ENCODE results near the gene RFX3.

RFX3 gene

DNA sequence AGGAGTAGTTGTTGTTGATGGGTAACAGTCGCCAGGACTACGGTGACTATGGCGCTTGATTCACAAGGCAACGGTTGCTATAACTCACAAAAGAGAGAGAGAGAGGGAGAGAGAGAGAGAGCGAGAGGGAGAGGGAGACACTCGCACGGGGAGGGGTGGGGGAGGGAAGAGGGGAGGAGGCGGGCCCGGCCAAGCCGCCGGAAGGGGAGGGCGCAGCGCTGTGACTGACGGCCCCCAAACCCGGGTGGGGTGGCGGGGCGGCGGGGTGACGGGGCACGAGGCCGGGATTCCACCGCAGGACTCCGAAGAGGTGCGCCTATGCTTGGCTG is at the start of gene RFX3:
RFX3 (minus strand) TSS at position 166 of the 329 bp plus-strand sequence. CDS start 130,413 bp downstream, outside the sequence.
- peak; percentile 49 for DNase-seq

DNA sequence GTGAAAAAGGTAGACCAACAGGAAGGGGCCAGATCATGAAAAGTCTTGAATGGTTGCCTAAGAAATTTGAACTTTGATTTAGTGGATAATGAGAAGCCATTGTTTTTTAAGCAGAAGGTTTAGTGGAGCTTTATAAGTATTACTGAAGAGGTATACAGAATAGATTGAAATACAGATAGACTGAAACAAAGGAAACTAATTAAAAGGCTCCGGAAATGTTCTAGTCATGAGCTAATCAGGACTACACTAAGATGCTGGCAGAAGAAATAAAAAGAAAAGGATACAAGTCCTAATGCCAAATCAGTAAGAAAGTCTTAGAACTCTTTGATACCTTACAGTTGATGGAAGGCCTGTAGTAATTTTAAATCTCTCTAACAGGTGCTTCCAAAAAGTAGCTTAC is 45.7 kb upstream of the RFX3 start:
- DNase-seq: no peak

DNA sequence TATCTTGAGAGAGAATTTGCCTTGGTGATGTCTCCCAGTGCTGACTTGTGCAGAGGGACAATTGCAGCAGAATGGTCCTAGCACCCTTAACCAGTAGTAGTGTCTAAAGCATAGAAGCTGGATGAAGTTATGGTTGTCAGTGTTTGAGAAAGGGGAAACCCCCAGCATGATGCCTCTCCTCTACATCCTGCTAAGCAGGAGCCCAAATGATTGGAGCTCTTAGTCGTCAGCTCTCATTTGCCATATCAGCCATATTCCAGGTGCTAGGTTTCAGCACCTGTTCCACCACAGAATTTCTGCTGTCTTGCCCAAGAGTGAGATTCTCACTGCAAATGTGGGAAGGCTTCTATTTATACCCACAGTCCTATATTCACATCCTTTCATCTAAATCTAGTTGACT is 43.7 kb upstream of the RFX3 start:
- DNase-seq: no peak

DNA sequence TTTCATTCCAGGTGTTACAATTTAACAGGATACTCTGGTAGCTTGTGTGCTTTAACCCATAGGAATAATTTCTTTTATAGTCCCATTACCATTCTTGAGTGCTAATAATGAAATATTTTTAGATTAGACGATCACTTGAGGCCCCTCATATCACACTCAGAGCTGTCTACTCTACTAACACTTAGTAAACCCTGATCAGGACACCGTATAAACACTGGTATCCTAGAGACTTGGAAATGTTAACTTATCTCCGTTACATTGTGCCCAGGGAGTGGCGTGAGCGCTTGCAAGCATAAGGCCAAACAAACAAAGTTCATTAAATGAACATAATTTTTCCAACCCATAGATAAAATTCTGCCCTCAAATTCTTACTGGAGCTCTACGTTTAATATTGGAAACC is 42.2 kb upstream of the RFX3 start:
- DNase-seq: no peak

DNA sequence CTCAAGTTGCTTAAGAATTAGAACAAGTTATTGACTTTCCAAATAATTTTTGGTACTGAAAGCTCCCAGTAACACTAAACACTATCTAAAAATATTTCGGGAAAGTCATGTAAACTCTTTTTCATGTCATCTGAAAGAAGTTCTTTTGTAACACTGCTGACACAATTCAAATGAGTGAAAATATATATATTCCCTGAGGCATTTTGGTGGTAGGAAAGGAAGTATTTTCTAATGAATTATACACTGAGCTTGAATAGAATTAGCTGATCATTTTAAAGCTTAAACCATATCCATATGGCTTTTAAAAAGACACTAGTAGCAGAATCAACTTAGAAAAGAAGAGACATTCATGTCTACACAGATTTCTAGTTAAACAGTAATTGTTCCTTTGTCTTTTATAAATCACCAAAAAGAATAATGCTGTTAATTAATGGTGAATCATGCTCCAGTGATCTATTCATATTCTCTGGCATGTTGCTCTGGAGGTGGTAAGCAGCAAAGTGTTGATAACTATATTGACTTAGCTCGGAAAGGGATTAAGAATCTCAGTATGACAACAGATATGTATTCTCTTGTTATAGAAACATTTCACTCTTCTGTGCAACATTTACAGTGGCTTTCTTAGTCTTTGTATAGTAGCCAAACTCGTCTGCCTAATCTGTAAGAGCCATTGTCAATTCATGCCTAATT is 27.4 kb upstream of the RFX3 start:
- no peak for DNase-seq

DNA sequence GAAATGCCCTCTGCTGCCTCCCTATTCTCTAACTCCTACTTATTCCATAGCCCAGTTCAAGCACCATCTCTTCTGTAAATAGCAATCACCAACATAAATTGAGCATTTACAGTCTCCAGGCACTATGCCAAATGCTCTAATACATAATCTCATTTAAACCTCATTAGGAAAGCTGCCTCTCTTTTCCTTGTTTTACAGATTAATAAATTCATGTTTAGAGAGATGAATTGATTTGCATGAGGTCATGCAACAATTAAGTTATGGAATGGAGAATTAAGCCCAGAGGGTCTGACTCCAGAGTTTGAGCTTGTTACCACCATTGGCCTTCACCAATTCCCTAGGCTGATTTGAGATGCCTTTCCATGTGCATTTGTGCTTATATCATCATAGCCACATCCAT is 23.4 kb upstream of the RFX3 start:
- no peak for DNase-seq

DNA sequence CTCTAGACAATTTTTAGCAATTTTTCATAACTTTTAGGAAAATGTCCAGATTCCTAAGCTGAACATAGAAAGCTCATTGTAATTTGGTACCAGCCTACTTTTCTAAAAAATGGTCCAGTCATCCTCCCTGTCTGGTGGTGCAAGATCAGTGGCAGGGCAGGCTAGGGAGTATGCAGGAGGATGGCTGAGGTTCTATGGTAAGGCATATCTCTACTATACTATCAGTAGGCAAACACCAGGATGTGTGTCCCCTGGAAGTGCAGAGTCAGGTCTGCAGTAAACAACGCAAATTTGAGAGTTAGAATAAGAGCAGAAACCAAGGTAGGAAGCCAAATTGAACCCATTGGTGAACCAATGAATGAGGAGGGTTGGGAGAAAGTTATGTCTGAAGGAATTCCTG is 22.8 kb upstream of the RFX3 start:
- no peak for DNase-seq

DNA sequence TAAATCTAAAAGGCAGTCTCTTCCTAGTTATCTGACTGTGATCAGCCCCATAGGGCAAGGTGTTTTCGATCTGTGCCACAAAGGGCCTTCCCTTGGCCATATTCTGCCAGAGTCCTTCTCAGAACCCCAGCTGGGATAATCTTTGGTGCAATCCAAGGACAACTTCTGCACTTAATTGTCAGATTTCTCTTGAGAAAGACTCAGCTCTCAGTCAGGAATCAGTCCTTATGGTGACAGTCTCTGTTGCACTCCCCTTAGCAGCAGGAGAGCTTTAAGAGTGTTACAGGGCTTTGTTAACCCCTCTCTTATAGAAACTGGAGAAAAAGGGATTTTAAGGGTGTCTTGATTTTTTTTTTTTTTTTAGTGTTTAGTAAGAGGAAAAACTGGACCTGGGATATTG is 15.4 kb upstream of the RFX3 start:
- no peak for DNase-seq

DNA sequence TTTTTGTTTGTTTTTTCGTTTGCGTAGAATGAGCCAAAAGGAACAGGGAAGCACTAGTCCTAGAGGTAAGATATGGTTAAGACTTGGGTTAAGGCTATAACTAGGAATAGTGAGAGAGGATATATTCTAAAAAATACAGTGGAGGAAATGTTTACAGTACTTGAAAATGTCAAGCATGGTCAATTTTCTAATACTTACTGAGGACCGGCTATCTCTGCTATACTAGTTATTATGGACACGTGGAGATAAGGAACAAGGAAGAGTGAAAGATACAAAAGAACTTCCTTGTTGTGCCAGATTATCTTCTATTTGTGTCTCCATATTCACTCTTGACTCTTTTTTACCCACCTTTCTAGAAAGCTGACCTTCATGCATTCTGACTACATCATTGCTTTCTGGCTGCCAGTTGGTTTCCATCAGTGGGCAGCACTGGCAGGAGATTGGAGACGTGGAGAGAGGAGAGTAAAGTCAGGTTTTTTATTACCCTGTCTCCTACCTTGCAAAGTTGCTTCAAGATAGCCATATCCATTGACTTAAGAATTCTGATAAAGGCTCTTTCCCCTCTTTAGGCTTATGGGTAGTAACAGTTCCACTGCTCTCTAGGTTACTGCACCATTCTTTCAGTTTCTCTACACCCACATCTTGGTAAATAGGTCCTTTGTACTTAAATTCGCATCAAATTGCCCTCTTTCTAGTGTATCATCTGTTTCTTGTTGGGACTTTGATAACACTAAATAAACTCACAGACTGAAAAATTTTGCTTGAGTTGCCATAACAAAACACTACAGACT is 9.0 kb upstream of the RFX3 start:
- DNase-seq: no peak

DNA sequence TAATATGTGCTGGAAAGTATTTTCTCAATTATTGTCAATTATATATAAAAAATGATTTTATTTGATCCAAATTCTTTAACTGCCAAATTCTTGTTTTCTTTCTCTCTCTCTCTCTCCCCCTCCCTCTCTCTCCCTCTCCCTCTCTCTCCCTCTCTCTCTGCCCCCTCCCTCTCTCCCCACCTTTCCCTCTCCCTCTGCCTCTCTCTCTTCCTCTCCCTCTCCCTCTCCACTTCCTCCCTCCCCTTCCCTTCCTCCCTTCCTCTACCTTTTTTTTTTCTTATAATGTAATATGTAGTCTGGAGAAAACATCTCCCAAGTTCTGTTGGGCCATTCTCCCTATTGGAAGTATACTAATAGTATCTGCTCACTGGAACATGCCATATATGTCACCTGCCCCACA is 6.4 kb upstream of the RFX3 start:
- DNase-seq: no peak

DNA sequence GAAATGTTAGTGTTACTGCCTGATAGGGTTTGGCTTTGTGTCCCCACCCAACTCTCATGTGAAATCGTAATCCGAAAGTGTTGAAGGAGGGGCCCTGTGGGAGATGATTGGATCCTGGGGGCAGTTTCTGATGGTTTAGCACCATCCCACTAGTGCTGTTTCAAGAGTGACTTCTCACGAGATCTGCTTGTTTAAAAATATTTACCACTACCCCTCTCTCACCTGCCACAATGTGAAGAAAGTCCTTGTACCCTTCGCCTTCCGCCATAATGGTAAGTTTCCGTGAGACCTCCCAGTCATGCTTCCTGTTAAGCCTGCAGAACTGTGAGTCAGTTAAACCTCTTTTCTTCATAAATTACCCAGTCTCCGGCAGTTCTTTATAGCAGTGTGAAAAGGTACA is 2.6 kb upstream of the RFX3 start:
- no peak for DNase-seq

DNA sequence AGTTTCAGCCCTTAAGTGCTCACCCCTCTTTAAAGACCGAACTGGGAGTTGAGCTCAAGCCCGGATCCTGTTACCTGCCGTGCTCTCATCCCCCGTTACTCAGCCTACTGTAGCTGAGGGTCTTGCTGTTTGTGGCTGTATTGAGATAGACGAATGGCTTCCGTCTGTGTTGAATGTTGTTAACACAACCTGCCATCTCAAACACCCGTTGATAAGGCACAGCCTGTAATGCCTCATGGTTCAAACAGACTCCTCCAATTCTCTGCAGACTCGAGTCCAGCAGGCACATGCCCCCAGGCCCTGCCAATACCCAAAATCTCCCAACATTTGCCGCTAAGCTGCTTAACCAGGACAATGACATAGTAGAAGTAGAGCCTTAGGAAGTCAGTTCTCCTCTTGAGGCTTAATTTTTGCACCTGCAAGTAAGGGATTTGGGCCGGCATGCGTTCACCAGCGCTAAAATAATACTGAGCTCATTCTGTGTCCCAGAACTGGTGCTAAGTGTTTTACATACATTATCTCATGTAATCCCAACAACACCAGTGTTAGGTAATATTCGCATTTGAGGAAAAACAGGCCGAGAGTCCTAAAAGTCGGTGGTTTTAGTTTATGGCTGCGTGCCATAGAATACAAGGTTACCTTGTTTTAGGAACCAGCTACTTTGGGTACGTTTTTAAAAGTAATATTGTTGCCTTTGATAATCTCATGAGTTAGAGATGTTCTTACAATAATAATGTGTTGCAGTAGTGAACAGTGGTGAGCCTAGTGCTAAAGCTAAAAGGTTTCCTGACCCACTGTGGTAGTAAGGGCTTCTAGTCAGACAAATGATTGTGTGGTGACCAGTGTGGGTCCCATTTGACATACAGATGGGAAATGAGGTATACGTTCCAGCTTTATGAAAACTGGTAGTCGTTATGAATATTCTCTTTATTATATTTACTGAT is 1.5 kb upstream of the RFX3 start:
- DNase-seq: no peak

DNA sequence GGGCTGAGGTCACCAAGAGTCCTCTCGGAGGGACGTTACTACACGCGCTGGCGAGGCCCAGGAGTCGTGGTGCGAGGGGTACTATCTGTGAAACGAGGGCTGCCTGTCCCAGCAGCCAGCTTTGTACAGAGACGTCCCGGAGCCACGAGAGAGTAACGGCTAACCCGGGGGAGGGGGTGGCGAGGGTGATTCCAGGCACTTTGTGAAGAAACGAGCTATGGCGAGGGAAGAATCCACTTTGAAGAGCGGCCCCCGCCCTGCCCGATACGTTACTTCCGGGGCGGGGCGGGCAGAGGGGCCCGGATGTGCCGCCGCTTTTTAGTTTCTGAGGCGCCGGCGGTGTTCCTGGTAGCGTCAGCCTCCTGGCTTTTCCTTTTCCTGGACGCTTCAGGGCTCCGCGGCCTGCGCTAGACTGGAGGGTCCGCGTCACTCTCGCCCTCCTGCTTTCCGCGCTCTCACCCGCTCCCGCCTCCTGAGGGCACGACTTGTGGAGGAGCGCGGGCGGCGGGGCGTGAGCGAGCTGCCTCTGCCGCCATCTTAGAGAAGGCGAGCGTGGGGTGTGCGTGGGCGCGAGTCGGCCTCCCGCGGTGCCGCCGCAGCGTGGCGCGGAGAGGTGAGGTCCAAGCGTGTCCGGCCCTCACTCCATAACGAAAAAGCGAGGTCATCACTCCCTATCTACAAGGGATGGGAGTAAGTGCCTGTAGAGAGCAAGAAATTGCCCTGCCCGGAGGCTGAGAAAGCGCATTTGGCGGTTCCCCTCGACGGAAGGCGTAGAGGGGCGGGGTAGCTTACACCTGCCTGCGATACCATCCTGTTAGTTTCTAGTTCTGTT is 580 bp upstream of the RFX3 start:
- DNase-seq: peak; percentile 36

DNA sequence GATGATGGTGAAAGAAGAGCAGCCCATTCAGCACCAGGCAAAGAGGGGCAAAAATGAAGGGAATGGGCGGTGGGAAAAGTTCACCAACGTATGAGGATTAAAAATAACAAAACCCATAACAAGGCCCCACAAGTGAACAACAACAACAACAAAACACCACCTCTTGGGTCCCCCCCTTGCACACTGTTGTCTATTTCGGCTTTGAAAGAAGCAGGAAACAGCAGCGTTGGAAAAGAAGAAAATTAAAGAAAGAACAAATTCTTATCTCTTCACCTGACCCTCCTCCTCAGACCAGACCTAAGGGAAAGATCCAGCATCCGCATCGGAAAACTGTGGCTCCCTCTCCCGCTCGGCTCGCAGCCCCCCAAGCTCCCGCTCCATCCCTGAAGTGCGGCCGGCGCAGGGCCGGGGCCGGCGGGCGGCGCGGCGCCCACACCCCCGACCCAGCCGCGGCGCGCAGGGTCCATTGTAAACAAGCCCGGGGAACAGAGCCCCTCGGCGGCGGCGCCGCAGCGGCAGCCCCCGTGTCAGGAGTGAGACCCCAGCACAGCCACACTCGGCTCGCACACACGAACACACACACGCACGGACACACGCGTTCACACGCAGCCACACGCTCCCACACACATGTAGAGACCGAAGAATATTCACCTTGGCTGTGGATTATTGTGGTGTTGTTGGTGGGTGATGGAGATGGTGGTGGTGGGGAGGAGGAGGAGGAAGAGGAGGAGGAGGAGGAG is 535 bp downstream of the RFX3 start:
- DNase-seq: no peak

DNA sequence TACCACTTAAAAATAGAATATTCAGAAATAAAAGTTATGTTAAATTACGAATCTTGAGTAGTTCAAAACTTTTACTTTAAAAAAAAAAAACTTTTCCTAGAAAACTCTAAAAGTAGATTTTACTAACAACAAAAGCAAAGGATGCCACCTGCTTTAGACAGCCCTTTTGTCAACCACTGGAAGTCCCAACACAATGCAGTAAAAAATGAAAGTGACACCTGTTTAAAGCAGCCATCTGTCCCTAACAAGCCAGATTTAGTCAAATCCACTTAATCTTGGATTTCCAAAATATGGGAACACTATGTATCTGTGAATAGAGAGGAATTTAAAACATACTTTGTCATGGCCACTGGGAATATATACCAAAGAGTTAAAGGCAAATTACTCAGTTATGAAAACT is 3.8 kb downstream of the RFX3 start:
- no peak for DNase-seq

DNA sequence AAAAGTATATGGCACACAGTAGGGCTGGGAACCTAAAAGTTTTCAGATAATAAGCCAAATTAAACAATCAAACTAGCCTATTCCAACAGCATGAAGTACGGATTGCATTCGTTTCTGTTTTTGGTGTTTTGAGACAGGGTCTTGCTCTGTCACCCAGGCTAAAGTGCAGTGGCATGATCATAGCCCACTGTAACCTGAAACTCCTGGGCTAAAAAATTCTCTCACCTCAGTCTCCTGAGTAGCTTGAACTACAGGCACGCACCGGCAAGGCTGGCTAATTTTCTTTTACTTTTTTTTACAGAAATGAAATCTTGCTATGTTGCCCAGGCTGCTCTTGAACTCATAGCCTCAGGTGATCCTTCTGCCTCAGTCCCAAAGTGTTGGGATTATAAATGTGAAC is 5.2 kb downstream of the RFX3 start:
- no peak for DNase-seq

DNA sequence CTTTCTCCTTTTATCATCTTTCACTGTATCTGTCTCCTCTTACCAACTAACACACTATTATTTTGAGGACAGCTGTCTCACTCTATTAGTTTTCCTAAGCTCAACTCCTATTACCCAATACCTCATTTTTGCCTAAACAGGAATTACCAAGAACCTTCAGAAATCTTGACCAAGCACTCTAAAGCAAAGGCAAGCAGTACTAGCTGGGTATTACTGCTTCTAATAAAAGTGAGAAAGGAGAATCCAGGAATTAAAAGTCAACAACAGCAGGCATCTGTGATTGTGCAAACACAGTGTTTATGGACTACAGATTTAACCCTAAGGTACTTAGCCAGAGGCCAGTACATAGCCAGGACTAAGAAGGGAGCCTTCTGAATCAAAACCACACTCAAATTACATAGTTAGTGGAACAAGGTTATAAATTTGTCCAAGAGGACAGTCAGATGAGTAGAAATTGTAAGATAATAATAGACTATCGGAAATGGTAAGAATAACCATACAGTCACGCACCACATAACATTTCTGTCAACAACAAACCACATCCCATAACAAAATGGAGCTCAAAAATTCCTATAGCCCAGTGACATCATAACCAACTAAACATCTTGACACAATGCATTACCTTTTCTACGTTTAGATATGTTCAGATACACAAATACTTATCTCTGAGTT is 8.3 kb downstream of the RFX3 start:
- no peak for DNase-seq

DNA sequence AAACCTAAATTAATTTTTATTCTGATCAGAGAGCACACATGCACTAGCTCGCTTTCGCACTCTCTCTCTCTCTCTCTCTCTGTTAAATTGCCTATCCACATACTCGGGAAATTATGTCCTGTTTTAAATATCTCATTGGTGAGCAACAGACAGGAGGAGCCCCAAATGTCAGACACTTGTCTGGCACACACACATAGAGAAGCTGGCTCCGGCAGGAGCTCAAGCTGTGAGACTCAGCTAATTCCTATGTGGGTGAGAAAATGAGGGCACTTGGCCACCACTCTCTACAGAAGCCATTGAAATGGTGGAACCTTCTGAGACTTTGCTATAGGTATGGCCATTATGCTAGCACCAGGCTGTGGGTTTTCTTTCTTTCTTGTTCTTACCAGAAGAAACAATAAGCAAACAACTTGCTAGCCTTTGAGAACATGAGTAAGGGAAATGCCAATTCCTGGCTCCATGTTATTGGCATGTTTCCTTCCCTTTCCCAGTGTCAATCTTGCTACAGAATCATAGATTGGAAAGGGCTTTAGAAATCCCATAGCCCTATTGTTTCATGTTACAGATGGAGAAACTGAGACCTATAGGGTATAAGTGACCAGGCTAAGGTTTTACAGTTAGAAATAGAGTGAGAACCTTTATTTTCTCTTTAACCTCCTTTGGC is 9.0 kb downstream of the RFX3 start:
- no peak for DNase-seq

DNA sequence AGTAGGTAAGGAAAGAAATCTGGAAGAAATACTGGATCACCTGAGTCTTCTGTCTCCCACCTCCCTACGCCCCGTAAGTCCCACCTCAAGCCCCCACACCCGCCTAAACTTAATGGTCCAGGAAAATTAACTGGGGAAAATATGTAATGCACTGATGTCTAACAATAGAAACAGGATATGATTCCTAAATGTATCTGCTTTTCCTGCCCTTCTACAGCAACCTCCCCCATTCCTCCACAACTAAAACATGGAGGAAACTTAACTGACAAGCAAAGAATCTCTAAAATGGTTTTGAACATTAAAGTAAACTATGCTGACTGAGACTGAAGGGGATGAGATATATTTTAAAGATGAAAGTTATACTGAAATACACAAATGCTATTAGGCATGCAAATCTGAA is 10.4 kb downstream of the RFX3 start:
- no peak for DNase-seq

DNA sequence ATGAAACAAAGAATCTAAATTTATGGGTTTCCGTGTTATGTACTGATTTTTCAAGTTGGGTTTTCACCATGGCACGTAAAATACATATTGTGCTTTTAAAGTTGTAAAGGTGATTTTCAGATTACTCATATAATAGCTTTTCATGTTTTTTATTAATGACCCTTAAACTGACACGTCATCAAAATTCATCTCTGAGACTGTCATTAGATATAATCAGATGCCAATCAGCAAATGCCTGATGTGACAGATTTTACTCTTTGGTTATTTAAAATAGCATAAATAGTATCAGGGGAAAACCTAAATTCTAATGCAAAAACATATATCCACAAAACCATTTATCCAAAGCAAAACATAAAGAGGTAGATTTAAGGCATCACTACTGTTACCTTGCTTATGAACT is 11.0 kb downstream of the RFX3 start:
- DNase-seq: no peak

DNA sequence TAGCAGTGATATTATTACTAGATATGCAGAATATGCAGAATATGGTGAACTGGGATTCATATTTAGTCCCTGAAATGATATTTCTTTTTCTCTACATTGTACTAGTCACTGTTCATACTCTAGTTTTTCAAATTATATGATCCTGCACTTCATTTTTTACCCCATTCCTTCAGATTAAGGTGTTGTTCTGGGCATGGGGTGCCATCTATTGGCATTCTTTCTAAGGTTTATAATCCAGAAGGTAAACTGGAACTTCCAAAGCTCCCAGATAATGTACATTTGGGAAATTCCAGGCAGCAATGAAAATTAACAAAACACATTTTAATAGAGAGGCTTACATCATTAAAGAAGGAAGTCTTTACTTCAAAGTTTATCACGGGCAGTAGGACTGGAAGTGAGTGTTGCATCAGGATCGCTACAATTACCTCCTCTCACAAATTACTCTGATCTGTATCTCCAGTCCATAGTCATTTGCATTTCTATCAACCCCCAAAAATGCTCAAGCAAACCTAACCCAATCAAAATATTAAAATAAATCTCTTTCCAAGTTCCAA is 12.5 kb downstream of the RFX3 start:
- no peak for DNase-seq

Measured in NCI-H1417 treated with DMSO at 0.1 percent for 48 hours (cell line).